C4-2B (cell line): ENCODE measurements around the gene GGCT.

Experiments used
- H3K27ac ChIP-seq: fragments of 450-650 bp; 2 replicates; pipeline ENCODE4 v1.5.1; 2017
- ZFX ChIP-seq: fragments of 450-650 bp; IDR thresholded peaks from 2 replicates; pipeline ENCODE4 v1.6.1; 2017
- TF ChIP-seq, protein P1 (sequence below): fragments of 450-650 bp; conservative IDR thresholded peaks from 2 replicates; pipeline ENCODE4 v1.5.1; 2017; ENCODE audit warnings: mild to moderate bottlenecking

GGCT gene

DNA sequence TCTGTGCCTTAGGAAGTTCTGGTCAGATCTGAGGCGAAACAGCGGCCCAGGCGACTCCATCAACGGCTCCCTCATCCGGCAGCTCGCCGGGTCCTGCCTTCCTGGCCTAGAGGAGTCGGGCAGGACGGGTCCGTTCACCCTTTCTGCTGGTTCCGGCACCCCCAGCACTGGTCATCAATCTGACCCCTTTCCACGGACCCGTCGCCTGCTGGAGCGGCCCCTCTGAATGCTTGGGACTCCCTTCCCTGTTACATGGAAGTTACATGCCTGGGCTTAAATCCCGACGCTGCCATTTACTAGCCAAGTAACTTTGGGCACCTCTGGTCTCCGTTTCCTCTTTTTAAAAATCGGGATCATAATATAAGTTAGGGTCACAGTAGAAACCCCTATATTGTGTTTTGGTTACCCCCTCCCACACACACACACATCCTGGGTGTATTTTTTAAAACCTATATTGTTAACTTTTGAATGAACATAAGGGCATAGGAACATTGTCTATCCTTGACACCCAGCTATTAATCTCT is 607 bp upstream of the GGCT start:
- peak overlapping the region; percentile 95 for H3K27ac ChIP-seq
- TF ChIP-seq, protein P1, sequence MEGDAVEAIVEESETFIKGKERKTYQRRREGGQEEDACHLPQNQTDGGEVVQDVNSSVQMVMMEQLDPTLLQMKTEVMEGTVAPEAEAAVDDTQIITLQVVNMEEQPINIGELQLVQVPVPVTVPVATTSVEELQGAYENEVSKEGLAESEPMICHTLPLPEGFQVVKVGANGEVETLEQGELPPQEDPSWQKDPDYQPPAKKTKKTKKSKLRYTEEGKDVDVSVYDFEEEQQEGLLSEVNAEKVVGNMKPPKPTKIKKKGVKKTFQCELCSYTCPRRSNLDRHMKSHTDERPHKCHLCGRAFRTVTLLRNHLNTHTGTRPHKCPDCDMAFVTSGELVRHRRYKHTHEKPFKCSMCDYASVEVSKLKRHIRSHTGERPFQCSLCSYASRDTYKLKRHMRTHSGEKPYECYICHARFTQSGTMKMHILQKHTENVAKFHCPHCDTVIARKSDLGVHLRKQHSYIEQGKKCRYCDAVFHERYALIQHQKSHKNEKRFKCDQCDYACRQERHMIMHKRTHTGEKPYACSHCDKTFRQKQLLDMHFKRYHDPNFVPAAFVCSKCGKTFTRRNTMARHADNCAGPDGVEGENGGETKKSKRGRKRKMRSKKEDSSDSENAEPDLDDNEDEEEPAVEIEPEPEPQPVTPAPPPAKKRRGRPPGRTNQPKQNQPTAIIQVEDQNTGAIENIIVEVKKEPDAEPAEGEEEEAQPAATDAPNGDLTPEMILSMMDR: no peak
- TF ChIP-seq ZFX: peak; percentile 24; the same call in 1 of the 2 replicates

GRCh38 chr7:30503274-30504212 is 1.1 kb downstream of the GGCT start:
- H3K27ac ChIP-seq: peak overlapping the region; percentile 95
- no peak for TF ChIP-seq ZFX
- TF ChIP-seq, protein P1: no peak

- H3K27ac ChIP-seq: peak overlapping the region; percentile 95
Observed at GRCh38 chr7:30502470-30503251, 2.0 kb downstream of the GGCT start.

GRCh38 chr7:30501264-30501663 is 3.4 kb downstream of the GGCT start:
- TF ChIP-seq ZFX: no peak
- H3K27ac ChIP-seq: no peak overlapping the region

More at GRCh38 chr7:30502470-30503251, 2.0 kb downstream of the GGCT start:
- TF ChIP-seq ZFX: no peak
- TF ChIP-seq, protein P1: no peak

DNA sequence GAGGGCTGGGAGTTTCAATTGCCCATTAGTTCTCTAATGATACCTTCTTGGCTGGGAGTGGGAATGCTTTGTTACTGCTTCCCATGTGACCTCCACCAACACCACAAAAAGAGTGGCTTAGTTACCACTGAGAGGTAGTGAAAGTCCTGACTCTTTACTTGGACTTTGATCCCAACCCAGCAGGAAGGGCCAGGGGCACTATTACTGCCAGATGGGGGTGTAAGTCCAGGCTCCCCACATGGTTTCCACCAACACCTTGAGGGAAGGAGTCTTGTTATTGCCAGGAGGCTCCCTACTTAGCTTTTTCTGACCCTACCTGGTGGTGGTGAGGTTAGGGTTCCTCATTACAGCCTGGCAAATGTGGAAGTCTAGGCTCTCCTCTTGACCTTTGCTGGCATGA is 11.4 kb downstream of the GGCT start:
- H3K27ac ChIP-seq: no peak overlapping the region
- TF ChIP-seq, protein P1: no peak
- TF ChIP-seq ZFX: no peak

- no peak for TF ChIP-seq ZFX
- TF ChIP-seq, protein P1: no peak
- no peak overlapping the region for H3K27ac ChIP-seq
Observed at GRCh38 chr7:30491417-30491816, 13.2 kb downstream of the GGCT start.

GRCh38 chr7:30487371-30487770 is 17.3 kb downstream of the GGCT start:
- TF ChIP-seq, protein P1: no peak
- TF ChIP-seq ZFX: no peak
- no peak overlapping the region for H3K27ac ChIP-seq
